DMS114 treated with DMSO at 0.1 percent for 48 hours (cell line): ENCODE data around the gene CFAP92.

Experiments
- DNase-seq: peaks from one replicate; lab custom pipeline; 2025; ENCODE audit not compliant: unreplicated experiment; lab: John Stamatoyannopoulos, UW

CFAP92 gene, protein sequence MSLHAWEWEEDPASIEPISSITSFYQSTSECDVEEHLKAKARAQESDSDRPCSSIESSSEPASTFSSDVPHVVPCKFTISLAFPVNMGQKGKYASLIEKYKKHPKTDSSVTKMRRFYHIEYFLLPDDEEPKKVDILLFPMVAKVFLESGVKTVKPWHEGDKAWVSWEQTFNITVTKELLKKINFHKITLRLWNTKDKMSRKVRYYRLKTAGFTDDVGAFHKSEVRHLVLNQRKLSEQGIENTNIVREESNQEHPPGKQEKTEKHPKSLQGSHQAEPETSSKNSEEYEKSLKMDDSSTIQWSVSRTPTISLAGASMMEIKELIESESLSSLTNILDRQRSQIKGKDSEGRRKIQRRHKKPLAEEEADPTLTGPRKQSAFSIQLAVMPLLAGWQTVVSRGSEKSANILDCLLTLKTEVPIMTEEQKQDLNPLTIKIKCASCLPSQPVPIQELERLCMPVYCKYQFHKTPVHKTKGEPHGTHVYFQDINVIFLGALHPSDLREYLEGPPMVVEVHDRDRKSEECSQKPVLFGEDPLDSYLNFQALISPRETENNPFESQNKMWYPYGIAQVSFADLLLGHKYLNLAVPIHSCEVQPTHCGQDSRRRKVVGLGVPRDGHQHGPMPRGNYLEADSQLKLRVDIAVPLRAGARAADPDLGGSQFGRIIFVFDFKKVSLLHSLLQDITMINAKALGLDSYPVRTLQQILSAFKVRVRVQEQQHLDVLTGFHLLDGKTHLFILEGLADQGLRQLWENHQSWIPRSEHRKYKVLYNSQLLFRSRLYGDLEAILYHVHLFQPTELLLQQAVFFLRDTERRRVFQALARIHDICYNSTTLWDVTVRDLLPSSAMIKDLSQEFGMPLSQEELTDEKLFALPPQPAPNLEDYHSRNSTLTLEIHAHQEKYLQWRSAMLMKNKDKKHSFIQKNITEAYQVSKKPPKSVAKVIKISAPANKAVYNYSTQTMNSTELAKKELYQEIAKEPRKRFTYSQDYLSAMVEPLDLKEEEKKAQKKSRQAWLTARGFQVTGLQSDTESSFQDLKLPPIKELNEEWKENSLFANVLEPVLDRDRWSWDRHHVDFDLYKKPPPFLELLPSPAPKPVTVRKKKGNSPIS

GRCh38 chr3:128993461-128994172, at the start of gene CFAP92:
Gene CFAP92 (minus strand): TSS chr3:128994076. CDS start chr3:128993304, 772 bp downstream.
- DNase-seq: peak; percentile 69

DNA sequence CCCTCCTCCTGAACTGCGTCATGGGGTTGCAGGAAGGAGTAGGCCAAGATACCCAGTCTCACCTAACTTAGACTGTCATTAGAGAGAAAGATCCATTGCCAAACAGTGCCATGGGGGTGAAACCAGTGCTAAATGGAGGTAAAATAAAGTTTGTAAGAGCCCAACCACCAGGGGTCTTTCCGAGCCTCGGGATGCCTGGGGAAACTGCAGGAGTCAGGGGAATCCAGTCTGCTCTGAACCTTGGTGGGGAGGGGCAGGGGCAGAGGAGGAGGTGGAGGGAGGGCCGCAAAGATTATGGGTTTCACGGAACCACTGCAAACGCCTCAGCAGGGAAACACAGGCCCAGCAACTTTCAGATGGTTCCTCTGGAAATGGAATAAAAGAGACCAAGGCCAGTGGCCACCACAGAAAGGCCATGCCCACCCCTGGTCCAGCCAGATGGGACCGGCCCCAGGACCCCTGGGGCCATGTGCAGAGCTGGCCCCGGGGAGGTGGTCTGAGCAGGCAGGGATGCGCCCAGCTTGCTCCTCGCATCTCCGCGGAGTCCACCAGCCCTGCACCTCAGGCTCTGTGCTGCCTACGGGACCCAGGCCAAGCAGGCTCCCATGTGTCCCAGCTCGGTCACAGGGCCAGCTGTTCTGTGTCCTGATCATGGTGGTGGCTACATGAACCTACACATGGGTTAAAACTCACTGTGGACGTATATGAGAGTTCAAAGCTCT, 46.9 kb upstream of the CFAP92 start:
- no peak for DNase-seq

- DNase-seq: no peak
Measured at GRCh38 chr3:129040039-129040336, 46.1 kb upstream of the CFAP92 start.

DNA sequence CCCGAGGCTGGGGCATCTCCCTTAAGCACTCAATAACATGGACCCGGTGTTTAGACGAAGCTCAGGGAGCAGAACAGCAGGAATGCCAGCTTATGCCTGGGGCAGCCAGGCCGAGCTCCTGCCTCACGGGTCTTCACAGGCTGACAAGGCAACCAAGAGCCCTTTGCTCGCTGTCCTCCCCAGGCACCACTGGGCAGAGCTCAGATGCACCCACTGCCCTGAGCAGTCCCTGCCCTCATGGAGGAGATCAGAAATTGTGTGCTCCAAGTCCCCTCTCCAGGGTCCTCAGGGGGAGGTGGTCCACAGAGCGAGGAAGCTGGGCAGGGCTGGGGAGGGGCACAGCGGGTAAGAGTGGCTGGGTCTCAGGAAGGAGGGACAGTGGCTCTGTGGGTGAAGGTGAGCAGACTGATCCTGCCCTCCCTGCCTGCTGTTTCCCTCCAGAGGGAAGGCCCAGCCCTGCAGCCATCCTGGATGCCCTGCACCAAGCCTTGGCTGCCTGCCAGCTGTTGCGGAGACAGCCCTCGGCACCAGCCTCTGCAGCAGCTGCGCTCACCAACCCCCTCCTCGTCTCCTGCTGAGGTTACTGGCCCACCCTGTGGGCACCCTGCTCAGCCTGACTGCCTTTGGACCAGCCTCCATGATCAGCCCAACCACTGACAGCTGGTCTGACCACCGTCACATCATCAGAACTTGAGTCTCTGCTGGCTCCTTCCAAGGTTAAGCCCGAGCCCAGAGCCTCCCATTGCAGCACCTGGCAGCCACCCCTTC, 45.6 kb upstream of the CFAP92 start:
- DNase-seq: no peak

DNA sequence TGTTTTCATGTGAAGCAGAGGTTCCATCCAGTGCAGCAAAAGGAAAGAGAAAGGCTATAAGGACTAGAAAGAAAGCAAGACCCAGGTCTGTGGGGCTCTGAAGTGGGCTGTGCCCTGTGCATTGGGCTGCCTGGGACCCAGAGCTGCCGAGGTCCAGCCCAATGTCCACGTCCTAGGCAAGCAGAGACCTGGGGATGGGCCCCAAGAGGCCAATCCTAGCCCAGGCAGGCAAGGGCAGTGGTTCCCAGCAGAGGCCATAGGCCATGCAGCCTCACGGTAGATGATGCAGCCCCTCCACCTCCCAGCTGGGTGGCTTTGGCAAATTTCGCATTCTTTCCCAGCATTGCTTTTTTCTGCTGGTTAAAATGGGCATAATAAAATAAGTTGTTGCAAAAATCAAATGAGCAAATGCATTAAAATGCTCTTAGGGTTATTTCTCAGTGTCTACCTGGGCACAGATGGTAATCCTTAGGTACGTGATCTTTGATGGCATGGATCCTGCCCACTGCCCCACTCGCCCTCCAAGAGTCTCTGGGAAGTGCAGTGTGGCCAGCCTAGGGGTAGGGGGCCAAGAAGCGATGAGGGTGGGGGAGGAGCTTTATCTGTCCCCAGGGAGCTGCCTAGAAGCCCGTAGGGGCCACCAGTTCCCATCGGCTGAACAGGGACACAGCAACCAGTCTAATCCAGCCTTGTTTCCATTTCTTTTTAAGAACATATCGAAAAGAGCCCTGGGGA, 44.4 kb upstream of the CFAP92 start:
- DNase-seq: no peak

GRCh38 chr3:129037093-129037419, 43.2 kb upstream of the CFAP92 start:
- no peak for DNase-seq

- DNase-seq: no peak
Measured at GRCh38 chr3:129036222-129037092, 42.6 kb upstream of the CFAP92 start.

DNA sequence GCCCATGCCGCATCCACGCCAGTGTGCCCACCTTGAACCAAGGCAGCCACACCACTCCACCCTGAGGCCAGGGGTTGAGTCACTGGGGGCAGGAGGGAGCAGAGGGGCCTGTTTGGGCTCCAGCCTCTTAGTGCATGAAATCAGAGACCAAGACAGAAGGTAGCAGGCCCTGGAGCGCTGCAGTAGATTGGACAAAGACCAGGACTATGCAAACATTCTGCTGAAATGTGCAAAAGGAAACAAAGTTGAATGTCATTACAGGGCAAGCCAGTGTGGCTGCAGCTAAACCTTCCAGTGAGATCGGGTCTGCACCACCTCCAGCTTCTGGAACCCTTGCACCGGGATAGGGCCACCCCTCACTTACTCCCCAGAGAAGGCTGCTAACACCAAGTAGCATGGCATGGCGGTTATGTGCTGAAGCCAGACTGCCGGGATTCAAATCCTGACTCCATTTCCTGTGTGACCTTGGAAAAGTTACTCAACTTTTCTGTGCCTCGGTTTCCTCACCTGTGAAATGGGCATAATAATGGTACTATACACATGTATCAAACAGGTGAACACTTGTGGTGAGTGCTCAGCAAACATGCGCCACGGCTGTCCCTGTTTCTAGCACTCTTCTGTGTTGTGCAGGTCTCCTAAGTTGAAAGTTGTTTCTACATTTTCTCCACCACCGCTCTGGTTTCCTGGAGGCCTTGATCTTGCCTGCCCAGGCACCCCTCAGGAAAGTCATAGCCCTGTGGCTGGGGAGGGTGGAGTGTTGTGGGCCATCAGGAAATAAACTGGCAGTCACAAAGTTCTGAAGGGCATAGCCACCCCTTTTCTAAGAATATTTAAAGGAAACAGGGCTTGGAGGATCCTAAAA, 41.7 kb upstream of the CFAP92 start:
- no peak for DNase-seq

DNA sequence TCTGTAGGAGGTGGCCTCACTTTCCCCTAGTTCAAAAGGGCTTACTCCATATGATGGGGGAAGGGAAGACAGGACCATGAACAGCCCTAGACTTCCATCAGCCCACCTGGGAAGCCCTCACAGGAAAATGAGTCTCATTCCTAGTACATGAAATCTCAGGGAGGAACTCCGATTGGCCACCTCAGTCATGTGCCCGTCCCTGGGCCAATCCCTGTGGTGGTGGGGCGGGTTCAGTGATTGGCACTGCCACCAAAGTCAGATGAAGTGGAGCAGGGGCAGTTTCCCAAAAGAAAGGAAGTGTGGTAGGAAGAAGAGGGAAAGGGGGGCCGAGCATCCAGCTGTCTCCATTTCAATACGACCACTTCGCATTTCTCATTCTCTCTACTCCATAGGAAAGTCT, 40.8 kb upstream of the CFAP92 start:
- no peak for DNase-seq

- no peak for DNase-seq
Measured at GRCh38 chr3:129033633-129034321, 39.9 kb upstream of the CFAP92 start.

GRCh38 chr3:129033151-129033550, 39.3 kb upstream of the CFAP92 start:
- DNase-seq: no peak

GRCh38 chr3:129032716-129033115, 38.8 kb upstream of the CFAP92 start:
- no peak for DNase-seq

- DNase-seq: no peak
Measured at GRCh38 chr3:129031476-129032215, 37.8 kb upstream of the CFAP92 start.

DNA sequence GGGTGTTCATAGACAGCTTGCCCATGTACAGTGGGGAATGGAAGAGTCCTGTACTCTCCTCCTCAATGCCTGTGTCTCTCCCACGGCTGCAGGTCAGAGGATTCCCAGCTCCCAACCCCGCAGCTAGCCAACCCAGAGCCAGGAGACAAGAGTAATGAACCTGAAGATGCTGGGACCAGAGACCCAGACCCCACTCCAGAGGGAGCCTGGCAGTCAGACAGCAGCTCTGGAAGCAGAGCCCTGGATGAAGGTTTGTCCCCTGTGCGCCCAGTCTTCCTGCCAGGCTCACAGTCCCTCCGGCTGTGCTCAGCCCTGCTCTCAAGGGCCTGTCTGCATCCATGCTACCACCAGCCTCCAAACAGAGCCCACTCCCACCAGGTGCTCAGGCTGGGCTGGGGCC, 36.7 kb upstream of the CFAP92 start:
- no peak for DNase-seq

DNA sequence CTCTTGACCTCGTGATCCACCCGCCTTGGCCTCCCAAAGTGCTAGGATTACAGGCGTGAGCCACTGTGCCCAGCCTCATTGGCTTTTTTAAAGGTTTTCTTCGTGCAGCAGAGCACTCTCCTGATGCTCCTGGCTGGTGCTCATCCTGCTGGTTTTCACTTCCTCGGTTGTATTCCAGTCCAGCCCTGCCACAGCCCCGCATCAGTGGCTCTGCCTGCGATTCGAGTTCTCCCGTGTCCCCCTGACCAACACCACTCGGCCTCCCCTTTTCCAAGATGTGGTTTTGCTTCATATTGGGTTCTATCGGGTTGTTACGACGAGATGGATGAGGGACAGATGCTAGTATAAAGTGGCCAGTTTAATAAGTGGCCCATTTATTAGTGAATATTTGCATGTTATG, 35.0 kb upstream of the CFAP92 start:
- no peak for DNase-seq

- no peak for DNase-seq
Measured at GRCh38 chr3:129027544-129027880, 33.6 kb upstream of the CFAP92 start.
